DOHH2 (cell line): ENCODE results near the gene LEFTY2.

Experiments used
- EZH2phosphoT487 ChIP-seq: fragments of 200-600 bp; sonication (generic); IDR thresholded peaks from 2 replicates; pipeline ENCODE4 v1.6.1; 2017; ENCODE audit warnings: borderline replicate concordance, mild to moderate bottlenecking, antibody characterized with exemption, low read length, moderate library complexity, mixed read lengths
- TF ChIP-seq, protein P1 (sequence below): fragments of 200-600 bp; sonication (generic); IDR thresholded peaks from one replicate; pipeline ENCODE4 v1.5.1; 2014; ENCODE audit warnings: antibody characterized with exemption, mild to moderate bottlenecking, low read depth, low read length; ENCODE audit not compliant: poor library complexity, severe bottlenecking

GRCh38 chr1:225940385-225941151 is 452 bp downstream of the LEFTY2 start:
- TF ChIP-seq, protein P1, sequence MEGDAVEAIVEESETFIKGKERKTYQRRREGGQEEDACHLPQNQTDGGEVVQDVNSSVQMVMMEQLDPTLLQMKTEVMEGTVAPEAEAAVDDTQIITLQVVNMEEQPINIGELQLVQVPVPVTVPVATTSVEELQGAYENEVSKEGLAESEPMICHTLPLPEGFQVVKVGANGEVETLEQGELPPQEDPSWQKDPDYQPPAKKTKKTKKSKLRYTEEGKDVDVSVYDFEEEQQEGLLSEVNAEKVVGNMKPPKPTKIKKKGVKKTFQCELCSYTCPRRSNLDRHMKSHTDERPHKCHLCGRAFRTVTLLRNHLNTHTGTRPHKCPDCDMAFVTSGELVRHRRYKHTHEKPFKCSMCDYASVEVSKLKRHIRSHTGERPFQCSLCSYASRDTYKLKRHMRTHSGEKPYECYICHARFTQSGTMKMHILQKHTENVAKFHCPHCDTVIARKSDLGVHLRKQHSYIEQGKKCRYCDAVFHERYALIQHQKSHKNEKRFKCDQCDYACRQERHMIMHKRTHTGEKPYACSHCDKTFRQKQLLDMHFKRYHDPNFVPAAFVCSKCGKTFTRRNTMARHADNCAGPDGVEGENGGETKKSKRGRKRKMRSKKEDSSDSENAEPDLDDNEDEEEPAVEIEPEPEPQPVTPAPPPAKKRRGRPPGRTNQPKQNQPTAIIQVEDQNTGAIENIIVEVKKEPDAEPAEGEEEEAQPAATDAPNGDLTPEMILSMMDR, result no peak
- no peak for TF ChIP-seq EZH2phosphoT487
